Ovary (tissue), 9 donors: Measurements from ENCODE around the gene GOLGA2. TPM values are rescaled to one million over a fixed set of nuclear protein-coding genes. Genes with fewer than 3 reads are reported as not detected.

Experiments used
- DNase-seq, 5 donors: peaks; one replicate each; pipeline ENCODE4 v3.0.0-alpha.2; 2019 to 2020
- H3K27ac ChIP-seq, 2 donors: fragments of 200-600 bp; one replicate each; pipeline versions ENCODE4 v1.5.1 to v1.8.0; 2019 to 2022
- H3K27me3 ChIP-seq: fragments of 200-600 bp; one replicate; pipeline ENCODE4 v1.8.0; 2022
- H3K36me3 ChIP-seq: fragments of 200-600 bp; sonication (generic); one replicate; pipeline ENCODE4 v1.5.1; 2019
- H3K4me1 ChIP-seq: one replicate; pipeline ENCODE4 v1.8.1; 2013; ENCODE audit warnings: mild to moderate bottlenecking, moderate library complexity; ENCODE audit not compliant: insufficient read depth
- H3K4me3 ChIP-seq: fragments of 200-600 bp; sonication (generic); one replicate; pipeline ENCODE4 v1.5.1; 2017
- H3K9me3 ChIP-seq, 2 donors: fragments of 200-600 bp in 1 of 2; sonication (generic) in 1 of 2; one replicate each; pipeline versions ENCODE4 v1.5.1 to v1.8.1; 2013 to 2019; ENCODE audit warnings: mild to moderate bottlenecking in 1 of 2, moderate library complexity in 1 of 2
- EP300 ChIP-seq: sonication (generic); formaldehyde crosslinking; IDR thresholded peaks from one replicate; pipeline ENCODE4 v1.6.1; 2017; ENCODE audit warnings: antibody characterized with exemption
- POLR2A ChIP-seq: fragments of 450-650 bp; IDR thresholded peaks from one replicate; pipeline ENCODE4 v1.6.1; 2017; ENCODE audit warnings: antibody characterized with exemption, mild to moderate bottlenecking, moderate library complexity
- WGBS, 3 donors: extraction: QIAGEN DNeasy Blood & Tissue Kit in 1 of 3; methylation state at CpG; one replicate each; pipeline versions ENCODE4 v1.1.5 to v1.1.7; 2013 to 2017; 5-methylcytosine and 5-hydroxymethylcytosine counted together
- intact Hi-C, 4 donors: fragments of 100-400 bp; cut with DNase I; formaldehyde crosslinking; loops; one replicate each; pipeline versions ENCODE4 v1.11.0 to v1.15.1; 2022 to 2023
- polyA plus RNA-seq, 2 donors: library from polyadenylated mRNA; stranded (reverse); fragments of 200-250 nt in 1 of 2; fragments of 350-450 nt in 1 of 2; fragmentation: Illumina TruSeq in 1 of 2; extraction: RNeasy Lipid Tissue Mini Kit (QIAGEN cat#74804) in 1 of 2; gene quantifications; one replicate each; pipeline ENCODE4 v1.2.3, GENCODE V29; 2013 to 2014
- total RNA-seq, 7 donors: library from RNA; depleted of rRNA in 2 of 7; stranded (reverse); fragments of >200 nt in 2 of 7; fragmentation: NEBNext Ultra II Directional in 3 of 7; extraction: Animal tissue kit (Norgen Biotek cat#: 25700) in 3 of 7; gene quantifications; one replicate each; pipeline versions ENCODE4 v1.1.0 to v1.2.4, GENCODE V29; 2016 to 2023
- TF ChIP-seq, protein P1 (sequence below), 3 donors: fragments of 450-650 bp in 2 of 3; fragments of 200-600 bp in 1 of 3; IDR thresholded peaks; one replicate each; pipeline versions ENCODE4 v1.5.1 to v1.8.0; 2016 to 2022; ENCODE audit warnings: antibody characterized with exemption in 3 of 3, mild to moderate bottlenecking in 1 of 3
- donor health status: DM: no; HTN: no; CAD: no; lungs with moderate emphysema.
- donor health status: DM: no; HTN: no; CAD: no.
- donor health status: Bipolar disorder and iron deficiency.
- donor health status: DM: yes; HTN: yes; CAD: no.
- donor health status: DM: no; HTN: no; CAD: no.
- donor health status: DM: yes; HTN: yes; CAD: no.

The GOLGA2 gene
- total and polyA plus RNA-seq, 9 donors = 53.2 to 117 (median 107) TPM

DNA sequence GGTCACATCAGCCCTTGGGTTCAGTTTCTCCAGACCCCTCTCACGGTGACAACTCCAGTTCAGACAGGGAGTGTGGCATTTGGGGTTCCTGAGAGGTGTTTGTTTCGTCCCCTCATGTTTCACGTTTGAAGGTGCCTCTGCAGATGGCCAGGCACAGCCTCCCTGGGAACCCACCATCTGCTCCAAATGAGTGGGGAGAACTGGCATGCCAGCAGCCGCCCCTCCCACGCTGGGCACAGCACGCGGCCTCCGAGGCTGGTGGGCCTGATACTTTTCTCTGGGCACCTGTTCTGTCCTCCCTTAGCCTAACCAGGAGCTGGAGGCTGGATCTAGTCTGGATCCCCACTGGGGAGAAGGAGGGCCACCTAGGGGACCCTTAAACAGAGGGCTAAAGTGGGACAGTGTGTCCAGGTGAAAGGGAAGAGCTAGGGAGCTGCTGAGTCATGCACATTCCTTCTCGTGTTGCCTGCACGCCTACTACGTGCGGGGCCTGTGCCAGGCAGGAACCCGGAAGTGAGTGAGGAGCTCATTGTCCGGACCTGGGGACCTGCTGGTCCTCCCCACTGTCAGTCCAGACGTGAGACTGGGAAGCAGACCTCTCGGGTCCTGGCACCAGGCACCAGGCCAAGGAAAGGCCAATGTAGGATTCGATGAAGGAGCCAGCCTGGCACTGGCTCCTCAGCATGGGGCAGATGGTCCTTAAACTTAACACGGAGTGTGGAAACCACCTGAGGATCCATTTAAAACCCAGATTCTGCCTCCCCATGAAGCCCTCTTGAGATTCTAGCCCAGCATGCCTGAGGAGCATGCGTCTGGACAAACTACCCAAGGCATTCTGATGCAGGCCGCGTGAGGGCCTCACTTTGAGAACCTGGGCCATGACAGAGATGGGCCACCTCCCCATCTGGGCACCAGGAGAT is 61.0 kb downstream of the GOLGA2 start:
- H3K36me3 ChIP-seq = no peaks in the 10 kb centered on the region
- no peak for TF ChIP-seq EP300
- H3K4me3 ChIP-seq = no peak overlapping the region
- H3K9me3 ChIP-seq = no peaks in the 10 kb centered on the region
- DNase-seq = no peak
- no peak overlapping the region for H3K27ac ChIP-seq
- H3K4me1 ChIP-seq = peaks cover 3% of the 10 kb centered on the region
- intact Hi-C loops = no loop called here
- WGBS, 3 donors = 62 to 67% (median 67%) methylated on average over 21 of the region's 21 CpGs
- H3K27me3 ChIP-seq = no peaks in the 10 kb centered on the region

DNA sequence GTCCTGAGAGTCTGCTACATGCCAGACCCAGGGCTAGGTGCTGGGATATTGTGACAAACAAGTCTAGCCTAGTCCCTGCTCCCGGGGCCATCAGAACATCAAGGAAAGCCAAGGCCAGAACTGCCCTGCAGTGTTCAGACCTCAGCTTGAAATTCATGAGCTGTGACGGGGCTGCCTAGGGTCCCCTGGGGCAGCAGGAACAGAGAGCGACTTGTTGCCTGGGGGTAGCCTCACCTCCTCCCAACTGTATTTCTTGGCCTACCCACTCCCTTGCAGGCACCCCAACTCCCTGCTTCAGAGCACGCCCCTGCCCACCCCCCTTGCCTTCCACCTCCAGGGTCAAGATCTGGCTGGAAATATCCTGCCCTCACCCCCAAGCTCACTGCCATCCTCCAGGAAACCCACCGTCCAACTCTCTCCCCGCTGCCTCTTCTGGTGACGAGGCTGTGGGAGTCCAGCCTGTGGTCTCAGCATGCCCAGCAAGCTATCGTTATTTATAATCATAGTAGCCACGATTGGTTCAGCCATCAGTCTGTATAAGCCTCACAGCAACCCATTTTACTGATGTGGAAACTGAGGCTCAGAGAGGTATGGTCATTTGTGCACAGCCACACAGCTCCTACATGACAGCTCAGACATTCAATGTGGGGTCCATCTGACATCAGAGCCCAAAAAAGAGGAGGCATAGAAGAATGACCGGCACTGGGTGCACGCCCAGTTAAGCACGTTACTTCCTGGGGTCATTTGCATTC is 61.9 kb downstream of the GOLGA2 start:
- WGBS, 3 donors = 84 to 94% (median 89%) methylated on average over 12 of the region's 12 CpGs
- H3K27me3 ChIP-seq = no peaks in the 10 kb centered on the region
- intact Hi-C loops = no loop called here
- no peak overlapping the region for H3K27ac ChIP-seq
- TF ChIP-seq, protein P1, sequence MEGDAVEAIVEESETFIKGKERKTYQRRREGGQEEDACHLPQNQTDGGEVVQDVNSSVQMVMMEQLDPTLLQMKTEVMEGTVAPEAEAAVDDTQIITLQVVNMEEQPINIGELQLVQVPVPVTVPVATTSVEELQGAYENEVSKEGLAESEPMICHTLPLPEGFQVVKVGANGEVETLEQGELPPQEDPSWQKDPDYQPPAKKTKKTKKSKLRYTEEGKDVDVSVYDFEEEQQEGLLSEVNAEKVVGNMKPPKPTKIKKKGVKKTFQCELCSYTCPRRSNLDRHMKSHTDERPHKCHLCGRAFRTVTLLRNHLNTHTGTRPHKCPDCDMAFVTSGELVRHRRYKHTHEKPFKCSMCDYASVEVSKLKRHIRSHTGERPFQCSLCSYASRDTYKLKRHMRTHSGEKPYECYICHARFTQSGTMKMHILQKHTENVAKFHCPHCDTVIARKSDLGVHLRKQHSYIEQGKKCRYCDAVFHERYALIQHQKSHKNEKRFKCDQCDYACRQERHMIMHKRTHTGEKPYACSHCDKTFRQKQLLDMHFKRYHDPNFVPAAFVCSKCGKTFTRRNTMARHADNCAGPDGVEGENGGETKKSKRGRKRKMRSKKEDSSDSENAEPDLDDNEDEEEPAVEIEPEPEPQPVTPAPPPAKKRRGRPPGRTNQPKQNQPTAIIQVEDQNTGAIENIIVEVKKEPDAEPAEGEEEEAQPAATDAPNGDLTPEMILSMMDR (IDR thresholded peaks at IDR 0.05) = no peak
- no peak for TF ChIP-seq EP300
- no peak for TF ChIP-seq POLR2A
- DNase-seq = no peak
- no peaks in the 10 kb centered on the region for H3K9me3 ChIP-seq
- no peaks in the 10 kb centered on the region for H3K36me3 ChIP-seq
- no peak overlapping the region for H3K4me3 ChIP-seq
- H3K4me1 ChIP-seq = peaks cover 2% of the 10 kb centered on the region

DNA sequence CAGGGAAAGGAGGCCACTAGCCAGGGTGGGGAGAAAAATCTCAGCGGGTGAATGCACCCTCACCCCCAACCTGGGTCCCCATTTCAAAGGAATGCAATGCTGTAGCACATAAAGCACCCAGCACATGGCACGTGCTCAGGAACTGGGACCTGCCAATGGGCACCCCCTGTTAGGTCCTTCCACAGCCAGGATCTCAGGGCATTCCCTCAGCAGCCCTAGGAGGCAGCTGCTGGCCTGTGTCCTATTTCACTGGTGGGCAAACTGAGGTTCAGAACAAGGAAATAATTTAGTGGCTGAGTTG is 63.9 kb downstream of the GOLGA2 start:
- WGBS, 3 donors = 82 to 86% (median 83%) methylated on average over 2 of the region's 2 CpGs
- TF ChIP-seq POLR2A (no peak), EP300 (no peak)
- TF ChIP-seq, protein P1 (IDR thresholded peaks at IDR 0.05) = no peak
- Histone ChIP-seq H3K9me3 (no peaks in the 10 kb centered on the region), H3K27me3 (no peaks in the 10 kb centered on the region), H3K4me1 (no peaks in the 10 kb centered on the region), H3K4me3 (no peak overlapping the region), H3K27ac (no peak overlapping the region), H3K36me3 (no peaks in the 10 kb centered on the region)
- intact Hi-C loops = no loop called here
- no peak for DNase-seq

DNA sequence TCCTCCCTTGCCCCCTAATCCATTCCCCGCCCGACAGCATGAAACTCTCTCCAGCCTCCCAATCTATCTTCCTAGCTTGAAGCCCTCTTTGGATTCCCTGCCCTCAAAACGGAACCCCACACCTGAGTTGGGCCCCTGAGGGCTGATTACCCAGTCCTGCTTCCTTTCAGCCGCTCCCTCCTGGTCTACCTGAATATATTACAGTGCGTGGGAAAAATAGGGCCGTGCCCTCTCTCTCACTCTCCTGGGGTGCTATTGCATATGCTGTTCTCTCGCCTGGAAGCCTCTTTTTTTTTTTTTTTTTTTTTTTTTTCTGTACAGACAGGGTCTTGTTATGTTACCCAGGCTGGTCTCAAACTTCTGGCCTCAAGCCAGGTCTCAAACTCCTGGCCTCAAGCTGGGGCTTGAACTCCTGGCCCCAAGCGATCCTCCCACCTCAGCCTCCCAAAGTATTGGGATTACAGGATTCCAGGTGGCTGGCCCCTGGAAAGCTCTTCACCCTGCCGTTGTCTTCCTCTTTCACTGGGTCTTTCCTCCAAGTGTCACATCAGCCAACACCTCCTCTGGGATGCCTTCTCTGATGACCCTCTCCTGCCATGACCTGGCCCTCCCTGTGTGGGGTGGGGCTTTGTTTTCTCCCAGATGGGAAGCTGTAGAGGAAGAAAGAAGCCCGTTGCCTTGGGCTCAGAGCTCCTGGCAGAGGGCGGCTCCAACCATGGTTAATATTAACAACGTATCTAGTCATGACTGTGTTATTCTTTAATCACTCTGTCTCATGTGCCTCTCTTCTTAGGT is 64.4 kb downstream of the GOLGA2 start:
- DNase-seq = no peak
- 62 to 65% (median 63%) methylated on average over 12 of the region's 12 CpGs for WGBS, 3 donors
- no peaks in the 10 kb centered on the region for H3K27me3 ChIP-seq
- intact Hi-C loops = no loop called here
- H3K27ac ChIP-seq = no peak overlapping the region
- no peak overlapping the region for H3K4me3 ChIP-seq
- TF ChIP-seq POLR2A (no peak), EP300 (no peak)
- TF ChIP-seq, protein P1 (IDR thresholded peaks at IDR 0.05) = no peak
- H3K36me3 ChIP-seq = no peaks in the 10 kb centered on the region
- no peaks in the 10 kb centered on the region for H3K9me3 ChIP-seq
- no peaks in the 10 kb centered on the region for H3K4me1 ChIP-seq
